WERI-Rb-1 (cell line): ENCODE results near the gene BSND.

Experiments
- DNase-seq: peaks from one replicate; pipeline ENCODE4 v3.0.0-alpha.2; 2020
- H3K27ac ChIP-seq: fragments of 250-450 bp; sonication (Bioruptor Pico); 2 replicates; pipeline ENCODE4 v1.5.1; 2020; ENCODE audit warnings: mild to moderate bottlenecking, moderate library complexity
- H3K27me3 ChIP-seq: fragments of 250-450 bp; sonication (Bioruptor Pico); 2 replicates; pipeline ENCODE4 v1.5.1; 2021; ENCODE audit warnings: mild to moderate bottlenecking, low read depth, moderate library complexity; ENCODE audit not compliant: insufficient read depth, severe bottlenecking
- H3K36me3 ChIP-seq: fragments of 250-450 bp; sonication (Bioruptor Pico); 2 replicates; pipeline ENCODE4 v1.5.1; 2020; ENCODE audit warnings: mild to moderate bottlenecking, moderate library complexity
- H3K4me3 ChIP-seq: 2 replicates; pipeline ENCODE4 v1.5.1; 2011; ENCODE audit warnings: low read depth, mild to moderate bottlenecking, control low read depth, low read length
- H3K9me3 ChIP-seq: fragments of 250-450 bp; sonication (Bioruptor Pico); 2 replicates; pipeline ENCODE4 v1.5.1; 2021; ENCODE audit warnings: mild to moderate bottlenecking, moderate library complexity; ENCODE audit not compliant: severe bottlenecking
- TF ChIP-seq, protein P1 (sequence below): IDR thresholded peaks from 2 replicates; pipeline ENCODE4 v1.5.1; 2011; ENCODE audit warnings: low read depth, mild to moderate bottlenecking, control low read depth, inconsistent platforms, low read length

BSND gene

DNA sequence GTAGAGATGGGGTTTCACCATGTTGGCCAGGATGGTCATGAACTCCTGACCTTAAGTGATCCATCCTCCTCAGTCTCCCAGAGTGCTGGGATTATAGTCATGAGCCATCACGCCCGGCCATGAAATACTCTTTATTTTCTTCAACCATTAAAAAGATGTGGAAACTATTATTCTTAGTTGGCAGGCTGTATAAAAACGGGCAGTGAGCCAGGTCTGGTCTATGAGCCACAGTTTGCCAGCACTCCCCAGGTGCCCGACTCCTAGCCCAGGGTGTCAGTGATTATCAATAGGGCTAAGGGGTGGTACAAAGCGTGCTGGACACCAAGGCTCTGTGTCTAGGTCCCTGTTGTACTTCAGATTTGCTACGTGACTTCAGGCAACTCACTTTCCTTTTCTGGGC, 22.0 kb upstream of the BSND start:
- Histone ChIP-seq H3K27ac (no peak overlapping the region), H3K9me3 (no peaks in the 10 kb centered on the region), H3K4me3 (no peak overlapping the region), H3K36me3 (no peaks in the 10 kb centered on the region), H3K27me3 (no peaks in the 10 kb centered on the region)
- TF ChIP-seq, protein P1, sequence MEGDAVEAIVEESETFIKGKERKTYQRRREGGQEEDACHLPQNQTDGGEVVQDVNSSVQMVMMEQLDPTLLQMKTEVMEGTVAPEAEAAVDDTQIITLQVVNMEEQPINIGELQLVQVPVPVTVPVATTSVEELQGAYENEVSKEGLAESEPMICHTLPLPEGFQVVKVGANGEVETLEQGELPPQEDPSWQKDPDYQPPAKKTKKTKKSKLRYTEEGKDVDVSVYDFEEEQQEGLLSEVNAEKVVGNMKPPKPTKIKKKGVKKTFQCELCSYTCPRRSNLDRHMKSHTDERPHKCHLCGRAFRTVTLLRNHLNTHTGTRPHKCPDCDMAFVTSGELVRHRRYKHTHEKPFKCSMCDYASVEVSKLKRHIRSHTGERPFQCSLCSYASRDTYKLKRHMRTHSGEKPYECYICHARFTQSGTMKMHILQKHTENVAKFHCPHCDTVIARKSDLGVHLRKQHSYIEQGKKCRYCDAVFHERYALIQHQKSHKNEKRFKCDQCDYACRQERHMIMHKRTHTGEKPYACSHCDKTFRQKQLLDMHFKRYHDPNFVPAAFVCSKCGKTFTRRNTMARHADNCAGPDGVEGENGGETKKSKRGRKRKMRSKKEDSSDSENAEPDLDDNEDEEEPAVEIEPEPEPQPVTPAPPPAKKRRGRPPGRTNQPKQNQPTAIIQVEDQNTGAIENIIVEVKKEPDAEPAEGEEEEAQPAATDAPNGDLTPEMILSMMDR = no peak
- no peak for DNase-seq

DNA sequence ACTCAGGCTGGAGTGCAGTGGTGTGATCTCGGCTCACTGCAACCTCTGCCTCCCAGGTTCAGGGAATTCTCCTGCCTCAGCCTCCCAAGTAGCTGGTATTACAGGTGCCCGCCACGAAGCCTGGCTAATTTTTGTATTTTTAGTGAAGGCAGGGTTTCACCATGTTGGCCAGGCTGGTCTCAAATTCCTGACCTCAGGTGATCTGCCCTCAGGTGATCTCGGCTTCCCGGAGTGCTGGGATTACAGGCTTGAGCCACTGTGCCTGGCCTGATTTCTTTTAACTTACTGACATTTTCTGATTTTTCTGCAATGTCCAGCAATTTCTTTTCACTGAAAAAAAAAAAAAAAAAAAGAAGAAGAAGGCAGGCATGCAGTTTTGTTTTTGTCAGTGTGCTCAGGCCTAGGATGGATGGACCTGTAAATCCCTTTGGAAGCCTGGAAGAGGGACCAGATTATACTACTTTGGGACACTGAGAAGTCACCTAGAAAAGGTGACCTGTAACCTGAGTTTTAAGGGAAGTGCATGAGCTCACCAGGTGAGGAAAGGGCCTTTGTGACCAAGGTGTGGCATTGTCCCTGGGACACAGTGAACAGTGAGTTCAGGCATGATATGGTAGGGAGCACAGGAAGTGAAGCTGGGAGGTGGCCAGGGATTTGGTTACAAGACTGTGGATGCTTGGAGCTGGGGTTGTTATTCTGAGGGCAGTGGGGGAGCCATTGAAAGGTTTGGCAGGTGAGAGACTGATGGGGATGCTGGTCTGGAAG, 21.0 kb upstream of the BSND start:
- Histone ChIP-seq H3K36me3 (no peaks in the 10 kb centered on the region), H3K27me3 (no peaks in the 10 kb centered on the region), H3K4me3 (no peak overlapping the region), H3K27ac (no peak overlapping the region), H3K9me3 (no peaks in the 10 kb centered on the region)
- TF ChIP-seq, protein P1 = no peak
- peak; percentile 43 for DNase-seq

DNA sequence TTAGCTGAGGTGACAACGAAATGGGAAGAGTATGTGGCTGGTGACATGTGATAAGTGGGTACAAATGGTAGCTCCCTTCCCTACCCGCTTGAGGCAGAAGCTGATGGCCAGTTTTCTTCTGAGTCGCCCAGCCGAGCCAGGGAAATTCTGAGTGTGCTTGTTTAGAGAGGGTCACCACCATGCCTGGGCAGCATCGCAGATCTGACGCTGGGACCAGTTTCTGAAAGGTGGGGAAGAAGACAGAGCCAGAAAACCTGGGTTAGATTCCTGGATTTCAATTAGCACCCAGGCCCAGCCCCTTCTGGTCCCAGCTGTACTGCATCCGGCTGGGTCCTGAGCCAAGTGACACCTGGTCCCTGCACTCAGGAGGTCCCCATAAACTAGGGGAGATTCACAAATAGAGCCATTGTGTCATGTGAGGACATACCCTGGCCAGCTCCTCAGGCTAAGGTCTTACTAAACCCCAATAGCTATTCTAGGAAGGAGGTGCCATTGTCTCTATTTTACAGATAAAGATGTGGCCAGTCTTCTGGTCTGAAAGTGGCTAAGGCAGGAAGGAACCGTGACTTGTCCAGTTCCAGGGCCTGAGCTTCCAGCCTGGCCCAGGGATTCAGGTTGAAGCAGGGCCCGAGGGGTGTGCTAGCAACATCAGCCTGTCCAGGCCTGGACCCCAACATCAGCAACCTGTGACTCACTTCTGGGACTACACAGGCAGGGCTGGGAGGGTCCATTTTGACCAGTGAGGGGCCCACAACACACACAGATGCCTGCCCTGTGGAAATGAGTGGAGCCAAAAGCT, 20.0 kb upstream of the BSND start:
- Histone ChIP-seq H3K27ac (no peak overlapping the region), H3K4me3 (no peak overlapping the region), H3K9me3 (no peaks in the 10 kb centered on the region), H3K27me3 (no peaks in the 10 kb centered on the region), H3K36me3 (no peaks in the 10 kb centered on the region)
- no peak for DNase-seq
- TF ChIP-seq, protein P1 = no peak

DNA sequence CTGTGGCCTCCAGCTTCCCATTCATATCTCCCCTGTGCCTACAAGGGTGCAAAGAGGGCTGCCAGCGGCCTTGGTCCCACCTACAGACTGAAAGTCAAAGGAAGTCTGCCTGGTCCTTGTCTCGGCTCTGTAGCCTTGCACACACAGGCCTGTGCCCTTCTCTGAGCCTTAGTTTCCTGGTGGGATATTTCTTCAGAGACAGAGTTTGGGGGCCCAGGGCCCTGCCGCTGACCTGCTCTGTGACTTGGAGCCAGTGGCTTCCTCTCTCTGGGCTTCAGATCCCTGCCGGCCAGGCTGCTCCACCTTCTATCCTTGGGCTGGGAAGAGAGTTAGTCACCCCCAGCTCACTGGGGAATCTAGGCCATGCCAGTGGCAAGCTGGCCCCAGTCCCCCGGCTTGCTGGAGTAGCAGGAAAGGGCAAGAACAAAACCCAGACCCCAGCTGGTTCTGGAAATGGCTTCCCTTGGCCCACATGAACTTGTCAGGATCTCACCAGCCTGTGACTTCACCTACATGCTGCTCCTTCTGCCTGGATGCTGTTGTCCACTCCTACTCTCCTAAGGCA, 19.3 kb upstream of the BSND start:
- TF ChIP-seq, protein P1 = no peak
- H3K27ac ChIP-seq = no peak overlapping the region
- H3K9me3 ChIP-seq = no peaks in the 10 kb centered on the region
- H3K27me3 ChIP-seq = no peaks in the 10 kb centered on the region
- DNase-seq = no peak
- H3K4me3 ChIP-seq = no peak overlapping the region
- H3K36me3 ChIP-seq = no peaks in the 10 kb centered on the region

DNA sequence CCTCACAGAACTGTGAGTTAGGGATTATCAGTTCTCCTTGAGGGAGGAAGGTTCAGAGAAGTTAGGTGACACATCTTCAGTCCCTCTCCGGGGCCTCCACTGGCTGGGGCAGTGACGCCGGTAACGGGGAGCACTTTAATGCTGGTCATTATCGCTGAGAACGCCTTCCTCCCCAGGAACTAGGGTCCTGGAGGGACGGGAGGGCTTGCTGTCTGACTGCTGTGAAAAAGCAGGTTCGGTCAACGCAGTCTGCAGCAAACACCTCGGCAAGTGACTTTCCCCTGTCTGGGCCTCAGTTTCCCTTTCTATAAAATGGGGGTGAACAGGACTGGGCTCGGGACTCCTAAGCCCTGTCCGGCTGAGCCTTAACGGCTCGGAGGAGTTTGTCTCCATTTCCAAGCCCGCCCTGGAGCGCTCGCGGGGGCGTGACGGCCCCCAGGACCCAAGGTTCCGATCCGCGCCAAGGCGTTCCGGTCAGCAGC, 18.6 kb upstream of the BSND start:
- no peaks in the 10 kb centered on the region for H3K9me3 ChIP-seq
- no peak overlapping the region for H3K27ac ChIP-seq
- H3K27me3 ChIP-seq = no peaks in the 10 kb centered on the region
- H3K4me3 ChIP-seq = no peak overlapping the region
- DNase-seq = no peak
- H3K36me3 ChIP-seq = no peaks in the 10 kb centered on the region
- TF ChIP-seq, protein P1 = no peak
